Trophoblast cell (in vitro differentiated cells and primary cell): ENCODE results near the gene C13orf46.

Experiments
- DNase-seq, 2 donors: peaks; one replicate each; pipeline ENCODE4 v3.0.0-alpha.2; 2016
- H2AFZ ChIP-seq: 2 replicates; pipeline ENCODE4 v1.6.1; 2013; ENCODE audit warnings: low read length, moderate library complexity, mild to moderate bottlenecking; ENCODE audit not compliant: insufficient read depth, poor library complexity
- H2AK5ac ChIP-seq: 2 replicates; pipeline ENCODE4 v1.6.1; 2013; ENCODE audit warnings: mild to moderate bottlenecking, low read length
- H2BK120ac ChIP-seq: 2 replicates; pipeline ENCODE4 v1.6.1; 2013; ENCODE audit warnings: low read length, mild to moderate bottlenecking, moderate library complexity; ENCODE audit not compliant: insufficient read depth, poor library complexity
- H2BK12ac ChIP-seq: 2 replicates; pipeline ENCODE4 v1.6.1; 2013; ENCODE audit warnings: mild to moderate bottlenecking, low read length, moderate library complexity
- H2BK5ac ChIP-seq: 2 replicates; pipeline ENCODE4 v1.6.1; 2013; ENCODE audit warnings: low read length, low read depth, moderate library complexity, mild to moderate bottlenecking; ENCODE audit not compliant: poor library complexity
- H3K14ac ChIP-seq: 2 replicates; pipeline ENCODE4 v1.6.1; 2013; ENCODE audit warnings: mild to moderate bottlenecking, low read length
- H3K18ac ChIP-seq: 2 replicates; pipeline ENCODE4 v1.6.1; 2013; ENCODE audit warnings: mild to moderate bottlenecking, low read length
- H3K23ac ChIP-seq: 2 replicates; pipeline ENCODE4 v1.6.1; 2013; ENCODE audit warnings: low read length
- H3K27ac ChIP-seq: 2 replicates; pipeline ENCODE4 v1.5.1; 2013; ENCODE audit warnings: low read depth, mild to moderate bottlenecking, inconsistent platforms, low read length, moderate library complexity
- H3K27me3 ChIP-seq: 2 replicates; pipeline ENCODE4 v1.6.1; 2013; ENCODE audit warnings: inconsistent platforms, mild to moderate bottlenecking, low read length, moderate library complexity; ENCODE audit not compliant: insufficient read depth
- H3K36me3 ChIP-seq, 2 experiments: 1 replicate in 1 of 2; 2 replicates in 1 of 2; pipeline ENCODE4 v1.6.1; 2013; ENCODE audit warnings: low read length in 2 of 2, mild to moderate bottlenecking in 2 of 2, moderate library complexity in 1 of 2; ENCODE audit not compliant: insufficient read depth in 2 of 2, control insufficient read depth in 1 of 2
- H3K4ac ChIP-seq: 2 replicates; pipeline ENCODE4 v1.6.1; 2013; ENCODE audit warnings: low read depth, mild to moderate bottlenecking, low read length, moderate library complexity
- H3K4me1 ChIP-seq, 2 experiments: 1 replicate in 1 of 2; 2 replicates in 1 of 2; pipeline ENCODE4 v1.6.1; 2013; ENCODE audit warnings: low read length in 2 of 2, mild to moderate bottlenecking in 2 of 2, moderate library complexity in 1 of 2; ENCODE audit not compliant: insufficient read depth in 2 of 2, control insufficient read depth in 1 of 2
- H3K4me2 ChIP-seq: 2 replicates; pipeline ENCODE4 v1.6.1; 2013; ENCODE audit warnings: inconsistent platforms, mild to moderate bottlenecking, low read length, moderate library complexity
- H3K4me3 ChIP-seq: 2 replicates; pipeline ENCODE4 v1.5.1; 2013; ENCODE audit warnings: mild to moderate bottlenecking, low read depth, low read length, inconsistent platforms
- H3K79me1 ChIP-seq: one replicate; pipeline ENCODE4 v1.6.1; 2013; ENCODE audit warnings: low read length
- H3K79me2 ChIP-seq: 2 replicates; pipeline ENCODE4 v1.6.1; 2013; ENCODE audit warnings: low read length, mild to moderate bottlenecking; ENCODE audit not compliant: control insufficient read depth, insufficient read depth, poor library complexity
- H3K9ac ChIP-seq: 2 replicates; pipeline ENCODE4 v1.6.1; 2013; ENCODE audit warnings: mild to moderate bottlenecking, low read length
- H3K9me3 ChIP-seq: 2 replicates; pipeline ENCODE4 v1.6.1; 2013; ENCODE audit warnings: low read depth, mild to moderate bottlenecking, control low read depth, inconsistent platforms, low read length; ENCODE audit not compliant: insufficient read depth
- H4K12ac ChIP-seq: 2 replicates; pipeline ENCODE4 v1.6.1; 2013; ENCODE audit warnings: low read depth, mild to moderate bottlenecking, low read length, moderate library complexity
- H4K8ac ChIP-seq: 2 replicates; pipeline ENCODE4 v1.6.1; 2013; ENCODE audit warnings: low read depth, mild to moderate bottlenecking, low read length, moderate library complexity
- H4K91ac ChIP-seq: one replicate; pipeline ENCODE4 v1.6.1; 2013; ENCODE audit warnings: low read depth, mild to moderate bottlenecking, low read length, moderate library complexity
- WGBS: extraction: QIAGEN DNeasy Blood & Tissue Kit; methylation state at CpG from one replicate; pipeline ENCODE4 v1.1.7; 2013; ENCODE audit warnings: missing lambda C conversion rate; ENCODE audit not compliant: insufficient read length, insufficient coverage; ENCODE audit errors: extremely low coverage; 5-methylcytosine and 5-hydroxymethylcytosine counted together

The C13orf46 gene

GRCh38 chr13:114017966-114018365, 44.1 kb upstream of the C13orf46 start:
- H4K91ac ChIP-seq = no peak overlapping the region
- peaks cover 59 to 70% of the 10 kb centered on the region in 2 experiments for H3K36me3 ChIP-seq
- no peak for DNase-seq
- H3K23ac ChIP-seq = no peak overlapping the region
- no peak overlapping the region for H4K8ac ChIP-seq
- WGBS = no CpG with 5 or more reads among the region's 23 CpGs
- H3K4ac ChIP-seq = no peak overlapping the region
- H3K79me2 ChIP-seq = no peaks in the 10 kb centered on the region
- no peak overlapping the region for H3K14ac ChIP-seq
- no peak overlapping the region for H3K9ac ChIP-seq
- no peak overlapping the region for H2AK5ac ChIP-seq
- no peak overlapping the region for H3K4me2 ChIP-seq
- H2BK120ac ChIP-seq = no peak overlapping the region
- no peak overlapping the region for H4K12ac ChIP-seq
- H3K79me1 ChIP-seq = no peaks in the 10 kb centered on the region
- no peaks in the 10 kb centered on the region for H3K4me1 ChIP-seq
- H2BK12ac ChIP-seq = no peak overlapping the region
- peaks cover 6% of the 10 kb centered on the region for H3K9me3 ChIP-seq
- H3K18ac ChIP-seq = no peak overlapping the region
- H3K27ac ChIP-seq = no peak overlapping the region
- H2BK5ac ChIP-seq = no peak overlapping the region
- H2AFZ ChIP-seq = no peak overlapping the region
- no peaks in the 10 kb centered on the region for H3K27me3 ChIP-seq
- no peak overlapping the region for H3K4me3 ChIP-seq

- Histone ChIP-seq H3K36me3 (peaks cover 60 to 72% of the 10 kb centered on the region in 2 experiments), H2AK5ac (no peak overlapping the region), H3K18ac (no peak overlapping the region), H3K4me1 (no peaks in the 10 kb centered on the region), H3K27ac (no peak overlapping the region), H3K23ac (no peak overlapping the region), H3K9me3 (peaks cover 9% of the 10 kb centered on the region), H3K79me2 (no peaks in the 10 kb centered on the region), H2BK12ac (no peak overlapping the region), H2AFZ (no peak overlapping the region), H3K9ac (no peak overlapping the region), H3K4me2 (no peak overlapping the region), H2BK120ac (no peak overlapping the region), H3K4ac (no peak overlapping the region), H3K4me3 (no peak overlapping the region), H4K91ac (no peak overlapping the region), H2BK5ac (no peak overlapping the region), H3K14ac (no peak overlapping the region), H3K27me3 (no peaks in the 10 kb centered on the region), H4K12ac (no peak overlapping the region), H4K8ac (no peak overlapping the region), H3K79me1 (no peaks in the 10 kb centered on the region)
- no peak for DNase-seq
- WGBS = no CpG with 5 or more reads among the region's 29 CpGs
Observed at GRCh38 chr13:114017028-114017630, 43.3 kb upstream of the C13orf46 start.

- Histone ChIP-seq H3K27ac (no peak overlapping the region), H2AFZ (no peak overlapping the region), H2BK120ac (no peak overlapping the region), H3K79me1 (no peaks in the 10 kb centered on the region), H3K9me3 (peaks cover 9% of the 10 kb centered on the region), H3K27me3 (no peaks in the 10 kb centered on the region), H4K91ac (no peak overlapping the region), H3K18ac (no peak overlapping the region), H2BK12ac (no peak overlapping the region), H3K4me2 (no peak overlapping the region), H2BK5ac (no peak overlapping the region), H2AK5ac (no peak overlapping the region), H3K79me2 (no peaks in the 10 kb centered on the region), H3K14ac (no peak overlapping the region), H4K12ac (no peak overlapping the region), H3K36me3 (peaks cover 59 to 73% of the 10 kb centered on the region in 2 experiments), H3K23ac (no peak overlapping the region), H4K8ac (no peak overlapping the region), H3K4me3 (no peak overlapping the region), H3K9ac (no peak overlapping the region), H3K4ac (no peak overlapping the region), H3K4me1 (no peaks in the 10 kb centered on the region)
- WGBS = no CpG with 5 or more reads among the region's 30 CpGs
- DNase-seq = no peak
Observed at GRCh38 chr13:114016321-114017027, 42.6 kb upstream of the C13orf46 start.

GRCh38 chr13:114015969-114016295, 42.1 kb upstream of the C13orf46 start:
- H2BK12ac ChIP-seq = no peak overlapping the region
- H3K14ac ChIP-seq = no peak overlapping the region
- no peak for DNase-seq
- H3K4me2 ChIP-seq = no peak overlapping the region
- H2AK5ac ChIP-seq = no peak overlapping the region
- H3K4me3 ChIP-seq = no peak overlapping the region
- no peak overlapping the region for H3K18ac ChIP-seq
- no peak overlapping the region for H3K9ac ChIP-seq
- no peaks in the 10 kb centered on the region for H3K79me2 ChIP-seq
- no peaks in the 10 kb centered on the region for H3K79me1 ChIP-seq
- no peak overlapping the region for H2BK5ac ChIP-seq
- no peak overlapping the region for H2BK120ac ChIP-seq
- no peak overlapping the region for H3K4ac ChIP-seq
- no peaks in the 10 kb centered on the region for H3K4me1 ChIP-seq
- H3K36me3 ChIP-seq = peaks cover 60 to 73% of the 10 kb centered on the region in 2 experiments
- H4K8ac ChIP-seq = no peak overlapping the region
- H4K12ac ChIP-seq = no peak overlapping the region
- H4K91ac ChIP-seq = no peak overlapping the region
- H3K23ac ChIP-seq = no peak overlapping the region
- no peaks in the 10 kb centered on the region for H3K27me3 ChIP-seq
- no peak overlapping the region for H2AFZ ChIP-seq
- no CpG with 5 or more reads among the region's 11 CpGs for whole genome bisulfite sequencing
- peaks cover 9% of the 10 kb centered on the region for H3K9me3 ChIP-seq
- H3K27ac ChIP-seq = no peak overlapping the region
